Right lobe of liver (tissue), 6 donors: ENCODE data around the gene EFNA5. TPM values are rescaled to one million over a fixed set of nuclear protein-coding genes. Genes with fewer than 3 reads are reported as not detected.

Experiments
- ATAC-seq, 4 donors: fragments of 200-7000 bp; cut with Tn5 transposase; one replicate each; pipeline ENCODE4 v1.9.1; 2020; ENCODE audit warnings: mild to moderate bottlenecking in 4 of 4, moderate library complexity in 4 of 4
- DNase-seq, 3 donors: peaks; one replicate each; pipeline ENCODE4 v3.0.0-alpha.2; 2020
- H3K27ac ChIP-seq, 3 donors: fragments of 200-600 bp; one replicate each; pipeline ENCODE4 v1.8.0; 2022
- H3K27me3 ChIP-seq, 2 donors: fragments of 200-600 bp; one replicate each; pipeline ENCODE4 v1.8.0; 2022
- H3K36me3 ChIP-seq, 4 donors: fragments of 200-600 bp; sonication (generic) in 1 of 4; one replicate each; pipeline versions ENCODE4 v1.5.1 to v1.8.0; 2017 to 2022; ENCODE audit warnings: control low read depth in 1 of 4
- H3K4me1 ChIP-seq, 4 donors: fragments of 200-600 bp; sonication (generic) in 1 of 4; one replicate each; pipeline versions ENCODE4 v1.5.1 to v1.8.0; 2017 to 2022; ENCODE audit warnings: control low read depth in 1 of 4
- H3K4me3 ChIP-seq, 3 donors: fragments of 200-600 bp; one replicate each; pipeline ENCODE4 v1.8.0; 2022
- H3K9me3 ChIP-seq, 4 donors: fragments of 200-600 bp; sonication (generic) in 1 of 4; one replicate each; pipeline versions ENCODE4 v1.5.1 to v1.8.0; 2017 to 2022; ENCODE audit warnings: control low read depth in 1 of 4
- CTCF ChIP-seq, 4 donors: fragments of 200-600 bp in 3 of 4; fragments of 450-650 bp in 1 of 4; IDR thresholded peaks; one replicate each; pipeline versions ENCODE4 v1.5.1 to v1.8.0; 2016 to 2022; ENCODE audit warnings: antibody characterized with exemption in 4 of 4, mild to moderate bottlenecking in 2 of 4
- POLR2A ChIP-seq: fragments of 450-650 bp; IDR thresholded peaks from one replicate; pipeline ENCODE4 v1.6.1; 2017; ENCODE audit warnings: antibody characterized with exemption, mild to moderate bottlenecking
- WGBS: methylation state at CpG from one replicate; pipeline ENCODE4 v1.1.6; 2018; ENCODE audit warnings: low coverage, low lambda C conversion rate; ENCODE audit not compliant: insufficient coverage; ENCODE audit errors: missing lambda C conversion rate; 5-methylcytosine and 5-hydroxymethylcytosine counted together
- intact Hi-C, 2 donors: fragments of 100-400 bp; cut with DNase I; formaldehyde crosslinking; loops; one replicate each; pipeline versions ENCODE4 v1.11.2 to v1.14.1; 2022
- total RNA-seq, 6 experiments: library from RNA; depleted of rRNA in 2 of 6; stranded (reverse); fragments of >200 nt in 2 of 6; fragmentation: NEBNext Ultra II Directional in 3 of 6; extraction: Animal tissue kit (Norgen Biotek cat#: 25700) in 3 of 6; gene quantifications; one replicate each; pipeline versions ENCODE4 v1.1.0 to v1.2.4, GENCODE V29; 2016 to 2023
- donor health status: DM: no; HTN: yes; CAD: no.
- donor health status: DM: no; HTN: no; CAD: no.
- donor health status: DM: no; HTN: no; CAD: no.
- donor health status: DM: no; HTN: yes; CAD: no.
- donor health status: DM: no; HTN: yes; CAD: no.

Gene EFNA5
- total RNA-seq, 6 experiments from 2014 or later, result 0.18 to 11.7 (median 1.4) TPM

- WGBS, result 77% methylated on average over 2 of the region's 2 CpGs
- Histone ChIP-seq H3K36me3 (no peaks in the 10 kb centered on the region), H3K27me3 (no peaks in the 10 kb centered on the region), H3K27ac (no peak overlapping the region), H3K4me3 (no peak overlapping the region), H3K4me1 (no peaks in the 10 kb centered on the region), H3K9me3 (no peaks in the 10 kb centered on the region)
- TF ChIP-seq POLR2A (no peak), CTCF (IDR thresholded peaks at IDR 0.05) (no peak)
- DNase-seq, result no peak
- intact Hi-C loops, result no loop called here
- no peak for ATAC-seq
Measured at GRCh38 chr5:107712359-107712870, 41.7 kb upstream of the EFNA5 start.

- TF ChIP-seq CTCF (IDR thresholded peaks at IDR 0.05), result no peak
- TF ChIP-seq POLR2A, result no peak
- whole genome bisulfite sequencing, result 63% methylated on average over 5 of the region's 5 CpGs
- intact Hi-C loops, result no loop called here
Measured at GRCh38 chr5:107705402-107706014, 34.8 kb upstream of the EFNA5 start.

GRCh38 chr5:107704681-107705401, 34.1 kb upstream of the EFNA5 start:
- no peaks in the 10 kb centered on the region for H3K4me1 ChIP-seq
- ATAC-seq, result no peak
- intact Hi-C loops, result no loop called here

More at GRCh38 chr5:107705402-107706014, 34.8 kb upstream of the EFNA5 start:
- H3K27ac ChIP-seq, result no peak overlapping the region
- no peaks in the 10 kb centered on the region for H3K9me3 ChIP-seq
- no peaks in the 10 kb centered on the region for H3K36me3 ChIP-seq
- no peaks in the 10 kb centered on the region for H3K27me3 ChIP-seq
- ATAC-seq (no peak), DNase-seq (no peak)
- no peaks in the 10 kb centered on the region for H3K4me1 ChIP-seq
- H3K4me3 ChIP-seq, result no peak overlapping the region

GRCh38 chr5:107700481-107700880, 29.7 kb upstream of the EFNA5 start:
- Histone ChIP-seq H3K27me3 (no peaks in the 10 kb centered on the region), H3K27ac (no peak overlapping the region), H3K9me3 (no peaks in the 10 kb centered on the region), H3K4me1 (no peaks in the 10 kb centered on the region), H3K4me3 (no peak overlapping the region), H3K36me3 (no peaks in the 10 kb centered on the region)
- TF ChIP-seq POLR2A (no peak), CTCF (IDR thresholded peaks at IDR 0.05) (no peak)
- ATAC-seq (no peak), DNase-seq (no peak)
- intact Hi-C loops, result no loop called here

More at GRCh38 chr5:107704681-107705401, 34.1 kb upstream of the EFNA5 start:
- Histone ChIP-seq H3K27me3 (no peaks in the 10 kb centered on the region), H3K36me3 (no peaks in the 10 kb centered on the region), H3K9me3 (no peaks in the 10 kb centered on the region), H3K4me3 (no peak overlapping the region), H3K27ac (no peak overlapping the region)
- TF ChIP-seq POLR2A, result no peak
- TF ChIP-seq CTCF (IDR thresholded peaks at IDR 0.05), result no peak
- DNase-seq, result no peak
- WGBS, result 37% methylated on average over 12 of the region's 12 CpGs
